Ishikawa (cell line): ENCODE results near the gene BCL6.

Experiments
- CEBPB ChIP-seq: IDR thresholded peaks from 2 replicates; pipeline ENCODE4 v1.6.1; 2012
- CREB1 ChIP-seq: IDR thresholded peaks from 2 replicates; pipeline ENCODE4 v1.6.1; 2012; ENCODE audit warnings: low read depth
- EGR1 ChIP-seq: IDR thresholded peaks from 2 replicates; pipeline ENCODE4 v1.6.1; 2012
- EP300 ChIP-seq: IDR thresholded peaks from 2 replicates; pipeline ENCODE4 v1.6.1; 2012; ENCODE audit warnings: borderline replicate concordance
- FOXM1 ChIP-seq: IDR thresholded peaks from 2 replicates; pipeline ENCODE4 v1.6.1; 2012; ENCODE audit warnings: low read depth, borderline replicate concordance
- NFIC ChIP-seq: IDR thresholded peaks from 2 replicates; pipeline ENCODE4 v1.6.1; 2012
- RAD21 ChIP-seq: IDR thresholded peaks from 2 replicates; pipeline ENCODE4 v1.6.1; 2012; ENCODE audit warnings: low read depth
- REST ChIP-seq: IDR thresholded peaks from 2 replicates; pipeline ENCODE4 v1.6.1; 2012; ENCODE audit warnings: low read depth, mild to moderate bottlenecking
- TAF1 ChIP-seq: IDR thresholded peaks from 2 replicates; pipeline ENCODE4 v1.6.1; 2012; ENCODE audit warnings: low read depth, mild to moderate bottlenecking
- TCF12 ChIP-seq: IDR thresholded peaks from 2 replicates; pipeline ENCODE4 v1.6.1; 2012; ENCODE audit warnings: low read depth
- TEAD4 ChIP-seq: IDR thresholded peaks from 2 replicates; pipeline ENCODE4 v1.6.1; 2012
- USF1 ChIP-seq: IDR thresholded peaks from 2 replicates; pipeline ENCODE4 v1.6.1; 2012
- YY1 ChIP-seq: IDR thresholded peaks from 2 replicates; pipeline ENCODE4 v1.6.1; 2012; ENCODE audit warnings: low read depth
- ZBTB7A ChIP-seq: IDR thresholded peaks from 2 replicates; pipeline ENCODE4 v1.6.1; 2012; ENCODE audit warnings: low read depth
- TF ChIP-seq, protein P1 (sequence below): IDR thresholded peaks from 2 replicates; pipeline ENCODE4 v1.6.1; 2012

The BCL6 gene

DNA sequence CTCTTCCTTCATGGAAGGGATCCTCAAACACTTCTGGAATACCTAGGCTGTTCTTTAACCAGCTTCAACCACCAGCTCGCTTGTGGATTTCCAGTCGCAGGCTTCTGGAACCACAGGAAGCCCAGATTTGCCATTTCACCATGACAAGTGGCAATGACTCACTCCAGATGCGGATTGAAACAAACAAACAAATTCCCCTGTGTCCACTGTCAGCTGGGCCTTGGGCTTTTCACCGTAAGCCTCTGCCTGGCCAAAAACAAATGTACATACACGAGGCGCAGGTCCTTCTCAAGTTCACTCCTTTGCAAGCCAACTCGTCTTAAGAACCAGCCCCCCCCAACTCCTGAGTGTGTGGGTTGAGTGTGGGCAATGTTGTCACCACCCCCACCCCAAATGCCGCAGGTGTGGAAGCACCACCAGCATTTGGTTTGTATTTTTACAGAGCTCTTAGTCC, 8.8 kb downstream of the BCL6 start:
- TF ChIP-seq, protein P1, sequence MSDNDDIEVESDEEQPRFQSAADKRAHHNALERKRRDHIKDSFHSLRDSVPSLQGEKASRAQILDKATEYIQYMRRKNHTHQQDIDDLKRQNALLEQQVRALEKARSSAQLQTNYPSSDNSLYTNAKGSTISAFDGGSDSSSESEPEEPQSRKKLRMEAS, result no peak
- TF ChIP-seq EGR1, result no peak
- no peak for TF ChIP-seq CREB1
- TF ChIP-seq CEBPB, result no peak
- no peak for TF ChIP-seq TCF12

- no peak for TF ChIP-seq YY1
- no peak for TF ChIP-seq CREB1
- TF ChIP-seq, protein P1, result no peak
- TF ChIP-seq TCF12, result no peak
- no peak for TF ChIP-seq REST
- TF ChIP-seq EP300, result no peak
- no peak for TF ChIP-seq FOXM1
- no peak for TF ChIP-seq EGR1
- no peak for TF ChIP-seq TAF1
- TF ChIP-seq CEBPB, result no peak
- no peak for TF ChIP-seq NFIC
- no peak for TF ChIP-seq ZBTB7A
- no peak for TF ChIP-seq USF1
- TF ChIP-seq RAD21, result no peak
- no peak for TF ChIP-seq TEAD4
Measured at GRCh38 chr3:187735837-187736236, 9.4 kb downstream of the BCL6 start.

- TF ChIP-seq YY1, result no peak
- TF ChIP-seq ZBTB7A, result no peak
- TF ChIP-seq CEBPB, result no peak
- no peak for TF ChIP-seq NFIC
- TF ChIP-seq TEAD4, result no peak
- no peak for TF ChIP-seq TAF1
- no peak for TF ChIP-seq EP300
- TF ChIP-seq, protein P1, result no peak
- no peak for TF ChIP-seq EGR1
- TF ChIP-seq FOXM1, result no peak
- no peak for TF ChIP-seq TCF12
- no peak for TF ChIP-seq CREB1
- no peak for TF ChIP-seq USF1
- TF ChIP-seq RAD21, result no peak
Measured at GRCh38 chr3:187735383-187735782, 9.9 kb downstream of the BCL6 start.

- no peak for TF ChIP-seq CREB1
- TF ChIP-seq, protein P1, result no peak
- no peak for TF ChIP-seq CEBPB
- no peak for TF ChIP-seq NFIC
- no peak for TF ChIP-seq RAD21
- no peak for TF ChIP-seq TEAD4
- TF ChIP-seq TAF1, result no peak
Measured at GRCh38 chr3:187734841-187735240, 10.4 kb downstream of the BCL6 start.

DNA sequence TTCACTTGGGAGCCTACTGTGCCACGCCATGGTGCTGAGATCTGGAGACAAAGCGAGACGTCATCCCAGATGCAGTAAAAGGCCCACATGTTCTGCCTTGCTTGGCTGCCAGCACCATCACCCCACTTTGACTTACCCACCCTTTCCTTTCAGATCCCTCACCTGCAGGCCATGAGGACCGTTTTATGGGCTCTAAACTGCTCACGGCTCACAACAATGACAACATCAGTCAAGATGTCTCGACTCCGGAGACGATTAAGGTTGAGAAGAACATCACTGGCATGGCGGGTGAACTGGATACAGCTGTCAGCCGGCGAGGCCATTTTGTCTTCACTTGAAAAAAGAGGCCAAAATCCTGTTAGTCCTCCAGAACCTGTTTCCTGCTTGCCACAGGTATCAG, 11.9 kb downstream of the BCL6 start:
- TF ChIP-seq CEBPB (no peak), EP300 (no peak), REST (no peak), ZBTB7A (no peak), RAD21 (no peak), FOXM1 (no peak), TAF1 (no peak), NFIC (no peak), TEAD4 (no peak), CREB1 (no peak), YY1 (no peak), TCF12 (no peak), EGR1 (no peak), USF1 (no peak)
- TF ChIP-seq, protein P1, result no peak
